Naive thymus-derived CD4-positive, alpha-beta T cell (primary cell): Measurements from ENCODE around the gene LDB2. TPM values are rescaled to one million over a fixed set of nuclear protein-coding genes. Genes with fewer than 3 reads are reported as not detected.

ENCODE experiments used
- ATAC-seq: fragments of 150-1000 bp; cut with Tn5 transposase; 2 replicates; pipeline ENCODE4 v1.10.0; 2021; ENCODE audit warnings: mild to moderate bottlenecking, moderate library complexity
- CTCF ChIA-PET: fragments of 350-600 bp; sonication (Branson Sonifier 250); formaldehyde crosslinking; loops from one replicate; lab custom pipeline; 2021; ENCODE audit warnings: antibody characterized with exemption; lab: Charles Lee
- POLR2A ChIA-PET: fragments of 350-600 bp; sonication (Branson Sonifier 250); formaldehyde crosslinking; loops from one replicate; lab custom pipeline; 2021; ENCODE audit warnings: antibody characterized with exemption, inconsistent platforms; lab: Charles Lee
- DNase-seq, 9 donors: peaks; one replicate each; pipeline versions ENCODE4 v3.0.0 to v3.0.0-alpha.2; 2020 to 2022; ENCODE audit warnings: mixed read lengths in 1 of 9
- H3K27ac ChIP-seq: one replicate; pipeline ENCODE4 v1.7.0; 2013; ENCODE audit warnings: mild to moderate bottlenecking, low read depth, low read length, moderate library complexity
- H3K27me3 ChIP-seq, 2 donors: one replicate each; pipeline ENCODE4 v1.7.0; 2013; ENCODE audit warnings: low read length in 2 of 2, mild to moderate bottlenecking in 2 of 2, moderate library complexity in 2 of 2; ENCODE audit not compliant: control insufficient read depth in 2 of 2, insufficient read depth in 2 of 2
- H3K36me3 ChIP-seq, 3 experiments: 1 replicate in 2 of 3; 2 replicates in 1 of 3; pipeline ENCODE4 v1.7.0; 2013; ENCODE audit warnings: low read length in 3 of 3, mild to moderate bottlenecking in 3 of 3, moderate library complexity in 1 of 3; ENCODE audit not compliant: insufficient read depth in 3 of 3, control insufficient read depth in 2 of 3
- H3K4me1 ChIP-seq, 2 donors: one replicate each; pipeline ENCODE4 v1.7.0; 2013; ENCODE audit warnings: low read length in 2 of 2, mild to moderate bottlenecking in 2 of 2, moderate library complexity in 1 of 2; ENCODE audit not compliant: control insufficient read depth in 2 of 2, insufficient read depth in 2 of 2
- H3K4me3 ChIP-seq: 2 replicates; pipeline ENCODE4 v1.7.0; 2013; ENCODE audit warnings: mild to moderate bottlenecking, low read length
- H3K9me3 ChIP-seq, 3 experiments: 1 replicate in 2 of 3; 2 replicates in 1 of 3; pipeline ENCODE4 v1.7.0; 2013; ENCODE audit warnings: low read length in 3 of 3; ENCODE audit not compliant: control insufficient read depth in 2 of 3
- H3K27ac Mint-ChIP-seq, 9 donors: one replicate each; pipeline ENCODE4 v1.8.0; 2020 to 2022; ENCODE audit warnings: mixed read lengths in 9 of 9, mild to moderate bottlenecking in 8 of 9, moderate library complexity in 5 of 9, inconsistent platforms in 2 of 9
- H3K27me3 Mint-ChIP-seq, 5 donors: one replicate each; pipeline ENCODE4 v1.8.0; 2021 to 2022; ENCODE audit warnings: mixed read lengths in 5 of 5, mild to moderate bottlenecking in 1 of 5
- H3K36me3 Mint-ChIP-seq, 5 donors: one replicate each; pipeline ENCODE4 v1.8.0; 2020 to 2022; ENCODE audit warnings: mixed read lengths in 5 of 5, mild to moderate bottlenecking in 3 of 5, inconsistent platforms in 1 of 5
- H3K4me1 Mint-ChIP-seq, 7 donors: one replicate each; pipeline ENCODE4 v1.8.0; 2020 to 2022; ENCODE audit warnings: mixed read lengths in 7 of 7, mild to moderate bottlenecking in 3 of 7, inconsistent platforms in 1 of 7
- H3K4me3 Mint-ChIP-seq, 10 donors: one replicate each; pipeline ENCODE4 v1.8.0; 2020 to 2022; ENCODE audit warnings: mild to moderate bottlenecking in 10 of 10, mixed read lengths in 10 of 10, moderate library complexity in 6 of 10, inconsistent platforms in 2 of 10
- H3K9me3 Mint-ChIP-seq, 11 donors: one replicate each; pipeline ENCODE4 v1.8.0; 2020 to 2022; ENCODE audit warnings: mixed read lengths in 11 of 11, mild to moderate bottlenecking in 4 of 11, inconsistent platforms in 1 of 11, moderate library complexity in 1 of 11
- intact Hi-C, 2 donors: fragments of 100-400 bp; cut with micrococcal nuclease; formaldehyde crosslinking; loops; one replicate each; pipeline ENCODE4 v1.15.1; 2023
- polyA plus RNA-seq, 2 donors: library from polyadenylated mRNA; unstranded; fragments of 300-500 nt; fragmentation: Illumina TruSeq; gene quantifications; one replicate each; pipeline ENCODE4 v1.2.3, GENCODE V29; 2021
- total RNA-seq, 6 experiments: library from RNA in 5 of 6; stranded (reverse) in 5 of 6; gene quantifications; 1 replicate in 5 of 6; 2 replicates in 1 of 6; pipeline ENCODE4 v1.2.3 and lab custom pipeline; 2021 to 2026

The LDB2 gene
- total and polyA plus RNA-seq, 7 experiments from 2014 or later: 0.29 to 1.5 TPM; not detected in 5

GRCh38 chr4:16670727-16671126 is 227.7 kb downstream of the LDB2 start:
- H3K27ac ChIP-seq: no peak overlapping the region
- H3K27me3 ChIP-seq: no peaks in the 10 kb centered on the region
- Mint-ChIP-seq H3K27ac (no peak overlapping the region), H3K4me1 (no peaks in the 10 kb centered on the region), H3K36me3 (no peaks in the 10 kb centered on the region), H3K4me3 (no peak overlapping the region), H3K9me3 (peaks cover 0 to 3% (median 0%) of the 10 kb centered on the region in 11 donors), H3K27me3 (peaks cover 0 to 13% (median 7%) of the 10 kb centered on the region in 5 donors)
- no peaks in the 10 kb centered on the region for H3K4me1 ChIP-seq
- H3K36me3 ChIP-seq: no peaks in the 10 kb centered on the region
- DNase-seq (no peak), ATAC-seq (no peak)
- no peaks in the 10 kb centered on the region for H3K9me3 ChIP-seq
- H3K4me3 ChIP-seq: no peak overlapping the region
- ChIA-PET CTCF (no interaction called here), POLR2A (no interaction called here)
- intact Hi-C loops: no loop called here

- intact Hi-C loops: no loop called here
- no peaks in the 10 kb centered on the region for H3K4me1 Mint-ChIP-seq
- Histone ChIP-seq H3K9me3 (no peaks in the 10 kb centered on the region), H3K4me3 (no peak overlapping the region), H3K36me3 (no peaks in the 10 kb centered on the region), H3K27me3 (no peaks in the 10 kb centered on the region), H3K27ac (no peak overlapping the region), H3K4me1 (no peaks in the 10 kb centered on the region)
- ATAC-seq (no peak), DNase-seq (no peak)
- CTCF ChIA-PET: no interaction called here
- H3K27ac Mint-ChIP-seq: no peak overlapping the region
- POLR2A ChIA-PET: no interaction called here
- no peak overlapping the region for H3K4me3 Mint-ChIP-seq
- no peaks in the 10 kb centered on the region for H3K36me3 Mint-ChIP-seq
- peaks cover 0 to 13% (median 7%) of the 10 kb centered on the region in 5 donors for H3K27me3 Mint-ChIP-seq
- H3K9me3 Mint-ChIP-seq: peaks cover 0 to 3% (median 0%) of the 10 kb centered on the region in 11 donors
These were observed 229.4 kb downstream of the LDB2 start for GRCh38 chr4:16669036-16669435.

GRCh38 chr4:16668488-16668887 is 230.0 kb downstream of the LDB2 start:
- H3K36me3 ChIP-seq: no peaks in the 10 kb centered on the region
- ChIA-PET CTCF (no interaction called here), POLR2A (no interaction called here)
- Mint-ChIP-seq H3K9me3 (peaks cover 0 to 5% (median 0%) of the 10 kb centered on the region in 11 donors), H3K27ac (no peak overlapping the region), H3K4me3 (no peak overlapping the region), H3K36me3 (no peaks in the 10 kb centered on the region), H3K27me3 (peaks cover 0 to 13% (median 2%) of the 10 kb centered on the region in 5 donors), H3K4me1 (no peaks in the 10 kb centered on the region)
- no peaks in the 10 kb centered on the region for H3K4me1 ChIP-seq
- no peak overlapping the region for H3K4me3 ChIP-seq
- H3K9me3 ChIP-seq: no peaks in the 10 kb centered on the region
- intact Hi-C loops: no loop called here
- no peak for ATAC-seq
- no peak for DNase-seq
- no peaks in the 10 kb centered on the region for H3K27me3 ChIP-seq
- H3K27ac ChIP-seq: no peak overlapping the region

GRCh38 chr4:16667464-16667863 is 231.0 kb downstream of the LDB2 start:
- H3K27ac Mint-ChIP-seq: no peak overlapping the region
- peaks cover 0 to 5% (median under 1%) of the 10 kb centered on the region in 11 donors for H3K9me3 Mint-ChIP-seq
- Histone ChIP-seq H3K27me3 (no peaks in the 10 kb centered on the region), H3K9me3 (no peaks in the 10 kb centered on the region), H3K4me1 (no peaks in the 10 kb centered on the region), H3K4me3 (no peak overlapping the region), H3K27ac (no peak overlapping the region), H3K36me3 (no peaks in the 10 kb centered on the region)
- no peaks in the 10 kb centered on the region for H3K36me3 Mint-ChIP-seq
- no peaks in the 10 kb centered on the region for H3K4me1 Mint-ChIP-seq
- ATAC-seq (no peak), DNase-seq (no peak)
- H3K4me3 Mint-ChIP-seq: no peak overlapping the region
- intact Hi-C loops: no loop called here
- peaks cover 0 to 13% (median 0%) of the 10 kb centered on the region in 5 donors for H3K27me3 Mint-ChIP-seq
- CTCF ChIA-PET: no interaction called here
- POLR2A ChIA-PET: no interaction called here

GRCh38 chr4:16665942-16666551 is 232.4 kb downstream of the LDB2 start:
- no peaks in the 10 kb centered on the region for H3K4me1 Mint-ChIP-seq
- POLR2A ChIA-PET: no interaction called here
- no peak for DNase-seq
- Histone ChIP-seq H3K27me3 (no peaks in the 10 kb centered on the region), H3K4me3 (no peak overlapping the region), H3K4me1 (no peaks in the 10 kb centered on the region), H3K36me3 (no peaks in the 10 kb centered on the region), H3K27ac (no peak overlapping the region), H3K9me3 (no peaks in the 10 kb centered on the region)
- H3K27me3 Mint-ChIP-seq: peaks cover 0 to 19% (median 0%) of the 10 kb centered on the region in 5 donors
- H3K9me3 Mint-ChIP-seq: peaks cover 0 to 8% (median 2%) of the 10 kb centered on the region in 11 donors
- no peak for ATAC-seq
- no peaks in the 10 kb centered on the region for H3K36me3 Mint-ChIP-seq
- CTCF ChIA-PET: no interaction called here
- no peak overlapping the region for H3K27ac Mint-ChIP-seq
- intact Hi-C loops: no loop called here
- no peak overlapping the region for H3K4me3 Mint-ChIP-seq

GRCh38 chr4:16663732-16664131 is 234.7 kb downstream of the LDB2 start:
- ChIA-PET CTCF (no interaction called here), POLR2A (no interaction called here)
- no peak for DNase-seq
- no peak for ATAC-seq
- Mint-ChIP-seq H3K9me3 (peaks cover 0 to 8% (median 2%) of the 10 kb centered on the region in 11 donors), H3K27ac (no peak overlapping the region), H3K27me3 (peaks cover 0 to 6% (median 4%) of the 10 kb centered on the region in 5 donors), H3K4me3 (no peak overlapping the region), H3K36me3 (no peaks in the 10 kb centered on the region), H3K4me1 (no peaks in the 10 kb centered on the region)
- intact Hi-C loops: no loop called here
- Histone ChIP-seq H3K36me3 (no peaks in the 10 kb centered on the region), H3K4me3 (no peak overlapping the region), H3K27me3 (no peaks in the 10 kb centered on the region), H3K27ac (no peak overlapping the region), H3K9me3 (no peaks in the 10 kb centered on the region), H3K4me1 (no peaks in the 10 kb centered on the region)

GRCh38 chr4:16663307-16663706 is 235.1 kb downstream of the LDB2 start:
- ChIA-PET CTCF (no interaction called here), POLR2A (no interaction called here)
- Histone ChIP-seq H3K4me1 (no peaks in the 10 kb centered on the region), H3K36me3 (no peaks in the 10 kb centered on the region), H3K27me3 (no peaks in the 10 kb centered on the region), H3K27ac (no peak overlapping the region), H3K9me3 (no peaks in the 10 kb centered on the region), H3K4me3 (no peak overlapping the region)
- no peak for ATAC-seq
- H3K4me1 Mint-ChIP-seq: no peaks in the 10 kb centered on the region
- H3K27me3 Mint-ChIP-seq: peaks cover 0 to 6% (median 4%) of the 10 kb centered on the region in 5 donors
- H3K9me3 Mint-ChIP-seq: peaks cover 0 to 8% (median 1%) of the 10 kb centered on the region in 11 donors
- DNase-seq: no peak
- intact Hi-C loops: no loop called here
- H3K27ac Mint-ChIP-seq: no peak overlapping the region
- H3K36me3 Mint-ChIP-seq: no peaks in the 10 kb centered on the region
- no peak overlapping the region for H3K4me3 Mint-ChIP-seq
